SK-N-SH (cell line): ENCODE data around the gene SLC25A51.

Experiments used
- CTCF ChIP-seq: fragments of 200-600 bp; sonication (generic); IDR thresholded peaks from 2 replicates; pipeline ENCODE4 v1.6.1; 2017; ENCODE audit warnings: antibody characterized with exemption, mild to moderate bottlenecking, moderate library complexity
- EZH2phosphoT487 ChIP-seq: fragments of 200-600 bp; sonication (generic); IDR thresholded peaks from 2 replicates; pipeline ENCODE4 v1.6.1; 2017; ENCODE audit warnings: low read depth, mixed run types, mild to moderate bottlenecking, antibody characterized with exemption, moderate library complexity, borderline replicate concordance
- MEF2A ChIP-seq: IDR thresholded peaks from 2 replicates; pipeline ENCODE4 v1.4.0; 2012; ENCODE audit warnings: low read depth, borderline replicate concordance
- MXI1 ChIP-seq: IDR thresholded peaks from 2 replicates; pipeline ENCODE4 v1.6.1; 2012; ENCODE audit warnings: mild to moderate bottlenecking, low read depth, low read length, improper control_type of control experiment
- NFIC ChIP-seq: IDR thresholded peaks from 2 replicates; pipeline ENCODE4 v1.4.0; 2012; ENCODE audit warnings: borderline replicate concordance
- POLR2AphosphoS5 ChIP-seq: IDR thresholded peaks from 2 replicates; pipeline ENCODE4 v1.6.1; 2012; ENCODE audit warnings: low read depth, low read length
- RCOR1 ChIP-seq: fragments of 150-350 bp; IDR thresholded peaks from 2 replicates; pipeline ENCODE4 v1.6.1; 2017; ENCODE audit warnings: antibody characterized with exemption, low read length
- REST ChIP-seq: IDR thresholded peaks from 2 replicates; pipeline ENCODE4 v1.6.1; 2012; ENCODE audit warnings: mild to moderate bottlenecking, low read depth, low read length, moderate library complexity
- TCF12 ChIP-seq: IDR thresholded peaks from 2 replicates; pipeline ENCODE4 v1.4.0; 2012
- USF1 ChIP-seq: IDR thresholded peaks from 2 replicates; pipeline ENCODE4 v1.4.0; 2012; ENCODE audit warnings: low read depth, borderline replicate concordance

- TF ChIP-seq TCF12: no peak
- TF ChIP-seq MXI1: no peak
- TF ChIP-seq USF1: no peak
- TF ChIP-seq CTCF: no peak
- no peak for TF ChIP-seq MEF2A
- TF ChIP-seq EZH2phosphoT487: no peak
- no peak for TF ChIP-seq RCOR1
- TF ChIP-seq POLR2AphosphoS5: no peak
- no peak for TF ChIP-seq REST
- no peak for TF ChIP-seq NFIC
Observed at GRCh38 chr9:37921168-37921510, 17.2 kb upstream of the SLC25A51 start.
